ENCODE measurements around the gene KIRREL3.
A peak's percentile ranks its signal among the peaks of the same experiment; 100 is the strongest.

The KIRREL3 gene

GRCh38 chr11:126567419-126567818 lies 433.2 kb downstream of the KIRREL3 start:
- Histone ChIP-seq H3K4me3 (replicated peaks; ENCODE audit: insufficient read depth, low read length) (no peak overlapping the region), H3K27me3 (ENCODE audit: insufficient read depth, poor library complexity, severe bottlenecking) (peaks cover 2% of the 10 kb centered on the region), H3K27ac (replicated peaks) (no peak overlapping the region)
- no peak for DNase-seq (ENCODE audit: low read depth in 1 of 2, low spot score in 1 of 2)
- TF ChIP-seq SPI1 (IDR thresholded peaks at IDR 0.05; ENCODE audit: borderline replicate concordance, low read depth) (no peak), CTCF (IDR thresholded peaks at IDR 0.05; ENCODE audit: insufficient read depth, low read length) (no peak), POLR2AphosphoS5 (IDR thresholded peaks at IDR 0.05; ENCODE audit: low read depth) (no peak), REST (IDR thresholded peaks at IDR 0.05; ENCODE audit: insufficient replicate concordance, low read depth) (no peak), GABPA (IDR thresholded peaks at IDR 0.05; ENCODE audit: low read depth) (no peak)

GRCh38 chr11:126564566-126564965 lies 436.0 kb downstream of the KIRREL3 start:
- H3K27ac ChIP-seq (replicated peaks) = no peak overlapping the region
- no peak for TF ChIP-seq POLR2AphosphoS5 (IDR thresholded peaks at IDR 0.05; ENCODE audit: low read depth)
- TF ChIP-seq GABPA (IDR thresholded peaks at IDR 0.05; ENCODE audit: low read depth) = no peak
- no peak for TF ChIP-seq SPI1 (IDR thresholded peaks at IDR 0.05; ENCODE audit: borderline replicate concordance, low read depth)
- TF ChIP-seq REST (IDR thresholded peaks at IDR 0.05; ENCODE audit: insufficient replicate concordance, low read depth) = no peak
- no peak for TF ChIP-seq CTCF (IDR thresholded peaks at IDR 0.05; ENCODE audit: insufficient read depth, low read length)
- no peak for DNase-seq (ENCODE audit: low read depth in 1 of 2, low spot score in 1 of 2)
- H3K27me3 ChIP-seq (ENCODE audit: insufficient read depth, poor library complexity, severe bottlenecking) = no peaks in the 10 kb centered on the region
- no peak overlapping the region for H3K4me3 ChIP-seq (replicated peaks; ENCODE audit: insufficient read depth, low read length)

- peak; percentile 13 to 24 for DNase-seq (ENCODE audit: low read depth in 1 of 2, low spot score in 1 of 2)
These were observed 439.2 kb downstream of the KIRREL3 start for GRCh38 chr11:126561327-126561893.

More at GRCh38 chr11:126561327-126561893, 439.2 kb downstream of the KIRREL3 start:
- Histone ChIP-seq H3K27ac (replicated peaks) (no peak overlapping the region), H3K4me3 (replicated peaks; ENCODE audit: insufficient read depth, low read length) (no peak overlapping the region), H3K27me3 (ENCODE audit: insufficient read depth, poor library complexity, severe bottlenecking) (no peaks in the 10 kb centered on the region)
- no peak for TF ChIP-seq GABPA (IDR thresholded peaks at IDR 0.05; ENCODE audit: low read depth)
- peak; percentile 99 for TF ChIP-seq REST (IDR thresholded peaks at IDR 0.05; ENCODE audit: insufficient replicate concordance, low read depth)

All from HL-60 (cell line).